ENCODE data around the gene ETNK2.
A peak's percentile ranks its signal among the peaks of the same experiment; 100 is the strongest.

Gene ETNK2, protein sequence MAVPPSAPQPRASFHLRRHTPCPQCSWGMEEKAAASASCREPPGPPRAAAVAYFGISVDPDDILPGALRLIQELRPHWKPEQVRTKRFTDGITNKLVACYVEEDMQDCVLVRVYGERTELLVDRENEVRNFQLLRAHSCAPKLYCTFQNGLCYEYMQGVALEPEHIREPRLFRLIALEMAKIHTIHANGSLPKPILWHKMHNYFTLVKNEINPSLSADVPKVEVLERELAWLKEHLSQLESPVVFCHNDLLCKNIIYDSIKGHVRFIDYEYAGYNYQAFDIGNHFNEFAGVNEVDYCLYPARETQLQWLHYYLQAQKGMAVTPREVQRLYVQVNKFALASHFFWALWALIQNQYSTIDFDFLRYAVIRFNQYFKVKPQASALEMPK

DNA sequence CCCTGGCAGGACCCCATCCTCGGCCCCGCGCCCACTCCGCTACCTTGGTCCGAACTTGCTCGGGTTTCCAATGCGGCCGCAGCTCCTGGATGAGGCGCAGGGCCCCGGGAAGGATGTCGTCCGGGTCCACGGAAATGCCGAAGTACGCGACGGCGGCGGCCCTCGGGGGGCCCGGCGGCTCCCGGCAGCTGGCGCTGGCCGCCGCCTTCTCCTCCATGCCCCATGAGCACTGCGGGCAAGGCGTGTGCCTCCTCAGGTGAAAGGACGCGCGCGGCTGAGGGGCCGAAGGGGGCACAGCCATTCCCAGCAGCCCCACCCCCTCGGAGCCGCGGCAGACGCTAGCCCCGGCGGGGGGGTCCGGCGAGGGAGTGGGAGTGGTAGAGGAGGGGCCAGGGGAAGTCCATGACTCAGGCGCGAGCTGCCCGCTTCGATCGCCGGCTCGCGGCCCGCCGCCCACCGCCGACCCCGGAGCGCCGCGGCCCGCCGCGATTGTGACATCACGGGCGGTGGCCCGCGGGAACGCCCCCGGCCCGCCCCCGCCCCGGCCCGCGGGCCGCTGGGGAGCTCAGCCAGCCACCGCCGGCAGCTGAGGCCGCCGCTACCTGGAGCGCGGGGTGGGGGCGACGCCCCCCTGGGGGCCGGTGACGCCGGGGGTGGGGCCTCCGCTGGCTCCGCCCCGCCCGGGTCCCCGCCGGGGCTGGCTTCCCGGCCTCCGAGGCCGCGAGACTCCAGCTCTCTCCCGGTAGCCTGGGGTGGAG is at the start of gene ETNK2:
Gene ETNK2, minus strand, starts transcription at position 493 of the 758 bp plus-strand sequence. Its CDS starts 192 bp downstream, at position 301.
- DNase-seq, result peak; percentile 90

DNA sequence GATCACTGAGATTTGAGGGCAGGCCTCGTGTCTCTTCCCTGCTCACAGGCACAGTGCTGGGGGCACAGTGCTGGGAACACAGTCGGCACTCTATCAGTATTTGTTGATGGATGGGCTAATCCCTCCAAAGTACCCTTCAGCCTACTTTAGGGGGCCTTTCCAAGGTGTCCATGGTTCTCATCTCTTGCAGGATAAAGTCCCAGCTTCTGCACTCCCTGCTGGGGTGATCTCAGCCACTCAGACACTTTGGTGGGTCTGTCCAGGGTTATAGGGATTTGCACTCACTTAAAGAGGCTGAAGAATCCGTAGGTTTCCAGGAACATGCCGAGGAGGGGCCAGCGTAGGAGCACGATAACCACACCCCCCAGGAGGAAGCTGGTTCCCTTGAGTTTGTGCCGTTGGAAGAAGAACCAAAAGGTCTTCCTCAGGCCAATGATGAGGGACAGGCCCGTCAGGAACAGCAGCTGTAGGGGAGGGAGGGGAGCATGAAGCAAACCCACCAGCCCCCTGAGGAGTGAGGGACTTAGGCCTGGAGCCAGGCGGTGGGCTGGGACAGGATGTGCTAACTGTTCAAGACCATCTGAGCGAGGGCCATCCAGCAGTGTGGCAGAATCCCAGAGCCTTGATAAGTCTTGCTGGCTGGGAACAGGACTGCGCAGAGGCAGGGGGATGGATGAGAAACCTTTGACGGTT is 49.6 kb upstream of the ETNK2 start:
- peak; percentile 47 for DNase-seq

DNA sequence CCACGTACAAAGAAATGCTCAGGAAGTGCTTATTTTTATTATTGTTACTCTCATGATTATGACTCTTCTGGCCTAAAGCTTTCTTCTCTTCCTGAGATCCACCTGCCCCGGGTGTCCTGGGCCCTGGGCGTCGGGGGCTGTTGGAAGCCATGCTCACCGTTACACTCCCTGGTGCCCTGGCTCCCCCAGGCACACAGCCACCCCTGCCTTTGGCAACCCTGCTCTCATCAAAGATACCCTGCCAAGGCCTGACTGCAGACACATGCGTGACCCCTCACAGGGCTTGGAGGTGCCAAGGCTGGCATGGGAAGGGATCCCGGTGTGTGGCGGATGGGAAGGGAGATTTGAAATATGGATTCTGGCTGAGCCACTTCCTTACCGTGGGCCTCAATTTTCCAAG is 47.7 kb upstream of the ETNK2 start:
- DNase-seq, result peak; percentile 44

DNA sequence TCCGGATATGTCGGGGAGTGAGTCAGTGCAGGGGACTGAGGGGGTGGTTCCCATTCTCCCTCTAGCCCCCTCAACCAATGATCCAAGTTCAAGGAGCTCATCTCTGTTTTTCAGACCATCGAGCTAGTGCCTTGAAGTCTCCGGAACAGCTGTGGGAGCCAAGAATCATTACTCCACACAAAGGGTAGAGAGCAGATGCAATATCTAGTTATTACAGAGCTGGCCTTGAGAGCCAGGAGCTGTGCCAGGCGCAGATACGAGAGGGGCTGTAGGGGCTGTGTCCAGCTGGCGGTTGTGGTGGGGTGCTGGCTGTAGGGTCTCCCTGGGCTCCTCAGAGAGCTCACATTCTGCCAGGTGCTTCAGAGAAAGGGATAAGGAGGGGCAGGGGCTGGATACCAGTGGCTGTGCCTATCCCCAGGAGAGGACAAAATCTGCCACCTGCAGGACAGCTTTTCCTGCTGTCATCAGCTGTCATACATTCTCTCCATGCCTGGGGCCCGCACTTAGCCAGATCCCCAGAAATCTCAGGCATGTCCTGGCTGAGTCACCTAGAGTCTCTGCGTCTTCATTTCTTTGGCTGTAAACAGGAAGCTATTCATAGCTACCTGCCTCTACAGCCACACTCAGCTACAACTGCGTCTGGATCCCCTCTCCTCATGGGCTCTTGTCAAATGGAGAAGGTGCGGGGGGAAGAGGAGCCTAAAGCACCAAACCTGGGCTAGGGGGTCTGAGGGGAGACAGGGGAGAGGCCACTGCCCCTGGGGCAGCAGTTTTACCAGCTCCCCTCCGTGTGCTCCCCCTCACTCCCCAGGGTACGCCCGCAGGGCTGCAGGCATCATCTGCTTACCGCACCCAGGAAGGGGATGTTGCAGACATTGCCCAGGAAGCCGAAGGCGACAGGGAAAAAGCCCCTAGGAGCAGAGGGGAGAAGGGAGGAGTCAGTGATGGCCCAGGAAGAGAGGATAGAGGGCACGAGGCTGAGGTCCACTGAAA is 46.8 kb upstream of the ETNK2 start:
- peak; percentile 98 for DNase-seq

DNA sequence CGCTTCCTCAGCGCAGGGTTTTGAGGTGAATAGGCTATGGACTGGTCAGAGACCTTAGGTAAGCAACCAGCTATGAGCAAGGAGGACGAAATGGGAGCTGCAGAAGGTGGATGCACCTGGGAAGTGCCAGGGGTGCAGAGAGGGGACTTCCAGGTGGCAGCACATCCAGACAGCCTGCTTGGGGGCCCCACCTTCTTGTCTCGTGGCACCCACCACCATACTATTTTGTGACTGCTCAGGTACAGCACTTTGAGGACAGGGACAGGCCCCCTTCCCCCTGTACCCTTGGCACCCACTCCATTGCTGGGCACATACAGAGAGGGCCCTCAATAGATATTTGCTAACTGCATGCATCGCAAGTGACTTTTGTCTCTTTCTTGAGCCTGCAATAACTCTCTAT is 45.2 kb upstream of the ETNK2 start:
- DNase-seq, result no peak

DNA sequence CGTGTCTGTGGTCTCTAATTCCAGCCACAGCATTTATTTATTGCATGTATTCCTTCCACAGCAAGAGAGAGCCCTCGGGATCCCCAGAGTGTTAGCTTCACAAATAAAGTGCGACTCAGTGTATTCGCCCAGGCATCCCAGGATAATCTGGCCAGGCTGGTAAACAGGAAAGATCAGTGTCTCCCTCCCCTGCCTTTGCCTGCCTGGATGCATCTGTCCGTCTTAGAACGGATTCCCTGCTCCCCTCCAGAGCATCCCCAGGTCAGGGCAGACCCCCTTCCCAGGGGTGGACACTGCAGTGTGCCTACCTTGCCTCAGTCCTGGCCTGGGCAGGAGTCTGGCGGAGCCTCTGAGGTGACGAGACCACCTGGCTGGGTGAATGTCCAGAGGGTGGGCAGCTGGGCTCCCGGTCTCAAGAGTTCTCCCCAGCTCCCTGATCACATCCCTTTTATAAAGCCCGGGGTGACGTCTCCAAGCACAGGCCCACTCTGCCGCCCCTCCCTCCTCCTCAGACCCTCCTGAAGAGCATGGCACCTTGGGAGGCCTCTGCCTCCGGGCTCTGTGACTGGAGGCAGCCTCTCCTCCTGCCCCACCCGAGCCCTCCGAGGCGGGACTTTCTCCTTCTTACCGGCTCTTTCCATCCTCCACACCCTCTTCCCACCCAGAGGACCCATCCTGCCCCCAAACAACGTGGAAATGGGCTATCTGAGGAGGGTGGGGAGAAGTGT is 44.4 kb upstream of the ETNK2 start, which contains the start of gene KISS1:
Gene KISS1, minus strand, starts transcription at position 424 of the 728 bp plus-strand sequence. CDS start 3,615 bp downstream, outside the sequence.
- DNase-seq, result peak; percentile 64

DNA sequence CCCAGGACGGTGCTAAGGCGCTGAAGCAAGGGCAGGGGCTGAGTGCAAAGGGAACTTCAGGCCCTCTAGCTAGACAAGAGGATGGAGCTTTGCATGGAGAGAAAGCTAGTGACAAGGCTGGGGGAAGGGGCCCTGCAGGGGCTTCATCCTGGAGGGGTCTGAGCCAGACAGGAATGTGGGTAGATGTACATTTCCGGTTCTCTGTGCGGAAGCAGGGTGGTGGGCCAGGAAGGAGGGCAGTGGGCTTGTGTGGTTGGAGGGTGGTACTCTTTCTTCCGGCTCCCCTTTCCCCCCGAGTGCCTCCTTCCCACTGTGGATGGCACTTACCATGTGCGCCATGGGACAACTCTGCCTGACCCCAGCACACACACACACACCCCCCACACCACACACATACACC is 42.9 kb upstream of the ETNK2 start:
- DNase-seq, result peak; percentile 46

DNA sequence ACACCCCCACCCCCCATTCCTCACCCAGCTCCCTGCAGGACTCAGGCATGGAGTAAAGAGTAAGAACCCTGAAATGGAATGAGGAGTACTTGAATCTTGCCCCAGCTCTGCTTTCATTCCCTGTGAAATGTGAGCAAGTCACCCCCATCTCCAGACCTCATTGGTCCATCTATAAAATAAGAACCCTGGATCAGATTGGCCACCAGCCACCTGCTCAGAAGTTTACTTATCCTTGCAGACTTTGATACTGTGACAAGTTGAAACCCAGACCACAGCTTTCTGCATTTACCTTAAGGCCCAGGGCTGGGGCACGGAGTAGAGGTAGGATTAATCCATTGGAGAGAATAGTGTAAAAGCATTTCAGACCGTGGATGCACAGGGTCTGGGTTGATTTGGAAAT is 42.2 kb upstream of the ETNK2 start:
- DNase-seq, result peak; percentile 43

DNA sequence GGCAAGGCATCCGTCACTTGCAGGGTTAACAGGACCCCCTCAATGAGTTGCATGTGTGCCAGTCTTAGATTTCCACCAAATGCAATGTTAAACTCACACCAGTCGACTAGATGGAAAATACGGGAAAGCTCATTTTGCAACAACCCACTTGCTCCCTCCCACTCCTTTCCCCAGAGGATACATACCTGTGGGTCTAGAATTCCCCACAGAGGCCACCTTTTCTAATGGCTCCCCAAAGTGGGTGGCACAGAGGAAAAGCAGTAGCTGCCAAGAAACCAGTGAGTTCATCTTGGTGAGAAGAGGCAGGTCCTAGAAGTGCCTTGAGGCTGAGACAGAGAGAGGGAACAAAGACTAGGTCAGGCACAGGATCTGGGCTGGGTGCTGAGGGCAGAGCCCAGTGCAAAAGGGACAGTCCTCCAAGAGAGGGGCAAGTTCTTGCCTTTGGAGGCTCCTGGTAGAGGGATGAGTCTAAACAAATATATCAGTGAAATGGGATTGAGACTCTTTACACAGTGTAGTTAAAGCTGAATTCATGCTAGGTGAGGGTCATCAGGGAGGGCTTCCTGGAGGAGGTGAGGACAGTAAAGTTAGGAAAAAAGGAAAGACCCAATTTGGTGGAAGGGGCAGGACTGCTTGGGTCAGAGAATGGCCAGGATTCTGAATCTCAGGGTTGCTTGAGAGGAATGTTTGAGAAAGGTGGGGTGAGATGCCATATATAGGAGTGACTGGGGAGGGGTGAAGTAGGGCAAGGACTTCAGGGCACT is 40.9 kb upstream of the ETNK2 start:
- DNase-seq, result peak; percentile 50

DNA sequence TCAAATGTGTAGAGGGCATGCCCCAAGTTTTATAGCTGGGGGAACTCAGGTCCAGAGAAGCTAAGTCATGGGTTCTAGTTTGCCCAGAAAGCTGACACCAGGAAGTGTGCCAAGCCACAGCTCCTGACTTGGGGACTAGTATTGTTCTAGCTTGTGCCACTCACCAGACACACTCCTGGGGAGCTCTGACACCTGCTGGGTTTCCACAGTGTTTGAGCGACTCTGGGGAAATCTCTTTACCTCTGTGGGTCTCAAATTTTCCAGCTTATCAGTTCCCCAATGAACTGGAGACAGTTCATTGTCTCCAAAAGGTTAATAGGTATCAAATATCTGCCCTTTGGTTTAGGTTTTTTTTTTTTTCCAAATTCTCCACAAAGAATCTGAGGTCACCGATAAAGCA is 40.2 kb upstream of the ETNK2 start:
- DNase-seq, result no peak

DNA sequence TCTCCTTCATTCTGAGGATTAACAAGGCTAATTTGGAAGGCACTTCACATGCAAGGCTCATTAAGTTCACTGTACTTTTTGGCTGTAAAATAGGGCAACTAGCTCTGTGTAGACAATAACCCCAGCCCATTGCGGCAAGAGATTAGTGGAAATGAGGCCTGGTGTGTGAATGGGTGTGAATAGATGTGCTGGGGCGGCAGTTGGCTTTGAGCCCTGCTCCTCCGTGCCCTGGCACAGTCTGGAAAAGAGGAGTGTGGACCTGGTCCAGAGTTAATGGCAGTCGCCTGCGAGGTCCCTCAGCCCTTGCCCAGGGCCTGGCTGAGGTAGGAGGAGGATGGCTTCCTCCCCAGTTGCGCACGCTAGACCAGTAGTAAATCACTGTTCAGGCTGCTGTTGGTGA is 39.6 kb upstream of the ETNK2 start:
- no peak for DNase-seq

DNA sequence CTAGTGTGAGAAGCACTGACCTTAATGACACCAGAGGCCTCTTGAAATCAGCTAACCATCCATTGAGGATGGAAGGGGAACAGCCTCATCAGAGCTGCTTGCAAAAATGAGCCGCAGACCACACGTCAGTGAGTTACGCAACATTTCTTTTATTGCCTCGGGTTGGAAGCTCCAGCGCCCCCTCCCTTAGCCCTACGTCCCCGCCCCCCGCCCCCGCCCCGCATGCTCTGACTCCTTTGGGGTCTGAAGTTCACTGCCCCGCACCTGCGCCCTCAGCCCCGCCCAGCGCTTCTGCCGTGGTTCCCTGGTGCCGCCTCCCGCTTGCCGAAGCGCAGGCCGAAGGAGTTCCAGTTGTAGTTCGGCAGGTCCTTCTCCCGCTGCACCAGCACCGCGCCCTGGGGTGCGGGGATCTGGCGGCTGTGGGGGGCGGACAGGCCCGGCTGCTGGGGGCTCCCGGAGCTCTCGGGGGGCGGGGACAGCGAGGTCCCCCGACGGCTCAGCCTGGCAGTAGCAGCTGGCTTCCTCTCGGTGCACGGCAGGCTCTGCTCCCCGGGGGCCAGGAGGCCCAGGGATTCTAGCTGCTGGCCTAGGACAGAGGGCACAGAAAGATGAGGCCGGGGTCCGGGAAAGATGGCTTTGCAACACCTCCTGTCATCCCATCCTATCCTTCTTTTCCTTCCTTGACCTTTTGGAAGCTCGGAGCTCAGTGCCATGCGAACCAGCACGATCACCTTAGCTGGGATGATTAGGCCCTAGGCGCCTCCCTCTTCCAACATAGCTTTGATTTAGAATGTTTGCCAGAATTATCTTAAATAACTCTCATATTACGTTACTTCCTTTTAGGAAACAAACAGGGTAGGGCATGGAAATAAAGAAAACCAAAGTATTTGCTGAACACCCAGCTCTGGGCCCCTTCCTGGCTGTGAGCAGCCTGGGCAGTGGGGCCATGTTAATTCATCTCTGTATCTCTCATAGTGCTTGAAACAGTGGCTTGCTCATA is 38.7 kb upstream of the ETNK2 start:
- peak; percentile 56 for DNase-seq

DNA sequence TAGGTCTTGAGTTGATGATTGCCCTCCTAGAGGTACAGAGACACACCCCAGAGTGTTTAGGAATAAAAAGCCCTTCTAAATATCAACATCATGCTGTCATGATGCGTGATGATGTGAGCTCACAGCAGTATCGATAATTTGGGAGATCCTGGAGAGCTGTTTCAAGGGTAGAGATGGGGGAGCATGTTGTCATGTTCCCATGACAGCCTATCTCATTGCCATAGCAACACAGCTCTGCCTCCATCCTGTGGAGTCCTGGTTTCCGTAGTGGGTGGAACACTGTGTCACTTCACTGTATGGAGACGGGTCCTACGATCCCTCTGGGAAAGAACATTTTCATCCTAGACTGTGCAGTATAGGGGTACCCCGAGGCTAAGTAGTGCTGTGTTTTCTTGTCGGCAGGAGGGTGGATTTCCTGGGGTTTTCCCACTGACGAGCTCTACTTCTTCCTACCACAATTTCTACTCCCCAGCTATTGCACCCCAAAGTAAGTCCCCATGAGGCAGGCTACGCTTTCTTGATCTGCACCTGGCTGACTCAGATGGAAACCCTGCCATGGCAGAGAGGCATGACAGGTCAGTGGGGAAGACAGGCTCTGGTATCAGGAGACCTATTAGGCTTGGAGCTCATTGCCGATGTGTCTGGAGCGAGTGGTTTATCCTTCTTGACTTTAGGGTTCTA is 37.3 kb upstream of the ETNK2 start:
- DNase-seq, result no peak

DNA sequence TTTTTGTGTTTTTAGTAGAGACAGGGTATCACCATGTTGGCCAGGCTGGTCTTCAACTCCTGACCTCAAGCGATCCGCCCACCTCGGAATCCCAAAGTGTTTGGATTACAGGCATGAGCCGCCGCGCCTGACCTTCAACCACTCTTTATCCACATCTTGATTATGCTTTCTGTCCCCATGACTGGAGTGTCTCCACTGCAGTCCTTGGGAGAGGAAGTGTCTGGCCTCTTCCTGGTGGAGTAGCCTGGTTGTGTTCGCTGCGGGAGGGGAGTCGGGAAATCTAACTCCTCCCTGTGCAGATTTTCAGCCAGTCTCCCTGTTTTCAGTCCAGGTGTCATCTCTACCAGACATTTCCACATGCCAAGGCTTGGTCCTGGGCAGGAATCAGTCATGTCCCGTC is 34.8 kb upstream of the ETNK2 start:
- no peak for DNase-seq

DNA sequence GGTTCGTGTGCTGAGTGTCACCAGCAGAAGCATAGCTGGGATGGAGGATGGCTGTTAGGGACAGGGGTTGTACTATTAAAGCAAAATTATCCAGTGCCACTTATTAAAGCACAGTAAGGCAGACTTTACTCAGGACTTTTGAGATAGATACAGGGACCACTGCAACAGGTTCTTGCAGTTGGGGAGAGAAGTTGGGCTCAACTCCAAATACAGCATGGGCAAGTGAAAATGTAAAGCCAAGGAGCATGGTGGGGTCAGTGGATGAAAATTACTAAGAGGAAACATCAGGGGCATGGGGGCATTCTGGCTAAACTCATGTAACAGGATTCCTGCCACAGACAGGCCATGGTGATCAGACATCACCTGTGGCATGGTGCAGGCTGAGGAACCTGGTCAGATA is 29.3 kb upstream of the ETNK2 start:
- no peak for DNase-seq

DNA sequence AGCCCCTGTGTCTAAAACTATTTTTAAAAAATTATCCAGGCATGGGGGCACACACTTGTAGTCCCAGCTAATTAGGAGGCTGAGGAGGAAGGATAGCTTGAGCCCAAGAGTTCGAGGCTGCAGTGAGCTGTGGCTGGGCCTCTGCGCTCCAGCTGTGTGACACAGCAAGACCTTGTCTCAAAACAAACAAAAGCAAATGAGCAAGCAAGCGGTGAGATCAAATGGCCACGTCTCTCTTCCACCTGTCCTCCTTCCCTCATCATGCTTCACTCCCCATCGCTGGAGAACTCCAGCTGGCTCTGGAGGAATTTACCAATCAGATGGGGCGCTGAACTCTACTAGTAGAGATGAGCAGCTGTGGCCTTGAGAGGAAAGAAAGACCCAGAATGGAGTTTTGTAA is 28.3 kb upstream of the ETNK2 start:
- DNase-seq, result no peak

DNA sequence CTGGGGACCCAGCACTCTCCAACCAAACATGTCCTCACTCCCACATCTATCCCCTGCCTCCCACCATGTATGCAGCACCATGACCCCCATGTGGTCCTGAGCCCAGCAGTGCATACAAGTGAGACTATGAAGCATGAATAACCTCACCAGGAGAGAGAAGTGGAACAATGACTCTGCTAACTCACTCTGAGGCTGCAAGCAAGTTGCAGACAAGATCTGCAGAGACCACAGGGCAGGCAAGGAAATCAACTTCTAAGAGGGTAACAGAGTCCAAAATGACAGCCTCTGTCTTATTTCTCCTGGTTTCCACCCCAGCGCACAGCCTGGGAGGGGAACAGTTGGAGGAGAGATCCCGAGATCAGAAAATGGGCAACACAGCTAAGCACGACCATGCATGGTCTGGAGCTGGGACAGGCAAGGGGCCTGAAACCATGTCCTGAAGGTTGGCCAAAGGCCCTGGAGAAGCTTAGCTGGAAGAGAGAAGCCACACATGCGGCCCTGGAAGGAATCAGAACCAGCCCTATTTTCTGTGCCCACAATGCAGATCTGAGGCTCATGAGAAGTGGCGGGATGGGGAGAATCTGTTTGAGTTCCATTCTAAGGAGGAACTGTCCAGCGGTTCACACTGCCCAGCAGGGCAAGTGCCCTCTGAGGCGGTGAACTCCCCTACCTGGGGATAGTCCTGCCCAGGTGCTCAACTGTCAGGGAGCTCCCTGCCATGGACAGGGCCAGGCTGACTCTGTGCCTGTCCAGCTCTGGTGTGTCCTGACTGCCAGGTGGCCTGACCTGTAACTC is 26.8 kb upstream of the ETNK2 start:
- no peak for DNase-seq

DNA sequence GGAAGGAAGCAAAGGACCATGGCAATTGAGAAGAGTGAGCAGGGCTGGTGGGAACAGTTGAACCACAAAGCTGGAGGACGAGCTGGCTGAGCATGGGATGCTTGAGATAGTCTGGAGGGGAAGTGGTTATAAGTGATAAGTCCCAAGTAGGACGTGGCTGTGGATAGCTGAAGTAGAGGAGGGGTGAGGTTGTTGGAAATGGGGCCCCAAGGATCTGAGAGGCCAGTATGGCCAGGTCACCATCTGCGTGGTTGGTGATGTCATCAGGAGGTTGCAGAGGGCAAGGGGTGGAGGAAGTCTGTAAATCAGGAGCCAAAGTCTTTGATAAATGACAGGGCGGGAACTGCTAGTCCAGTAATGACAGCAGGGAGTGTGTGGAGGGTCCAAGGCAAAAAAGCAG is 25.3 kb upstream of the ETNK2 start:
- DNase-seq, result no peak
